Measurements from ENCODE around the gene NDUFA8.

DNA sequence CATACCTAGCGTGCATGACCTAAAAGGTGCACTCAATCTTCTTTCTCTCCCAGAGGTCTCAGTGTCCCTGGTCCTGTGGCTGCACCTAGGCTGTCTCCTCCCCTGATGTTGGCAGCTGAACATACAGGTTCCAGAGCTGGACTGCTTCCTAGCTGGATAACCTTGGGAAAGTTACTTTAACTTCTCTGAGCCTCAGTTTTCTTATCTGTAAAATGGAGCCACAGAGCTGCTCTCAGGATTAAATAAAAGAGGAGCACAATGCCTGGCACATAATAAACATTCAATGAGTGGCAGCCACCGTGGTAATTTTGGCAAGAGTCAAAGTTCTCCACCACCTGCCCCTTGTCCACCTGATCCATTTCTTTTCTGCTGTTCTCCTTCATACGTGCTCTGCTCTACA, 14.1 kb upstream of the NDUFA8 start:
- TF ChIP-seq CTCF (IDR thresholded peaks at IDR 0.05): no peak
- TF ChIP-seq POLR2A (IDR thresholded peaks at IDR 0.05): no peak

All from lower leg skin (tissue), 3 donors.